LNCAP (cell line): ENCODE measurements around the gene RNF43.

Source experiments
- TF ChIP-seq, protein P1 (sequence below): fragments of 450-650 bp; IDR thresholded peaks from 2 replicates; pipeline ENCODE4 v1.5.1; 2017; ENCODE audit warnings: mild to moderate bottlenecking

The RNF43 gene

DNA sequence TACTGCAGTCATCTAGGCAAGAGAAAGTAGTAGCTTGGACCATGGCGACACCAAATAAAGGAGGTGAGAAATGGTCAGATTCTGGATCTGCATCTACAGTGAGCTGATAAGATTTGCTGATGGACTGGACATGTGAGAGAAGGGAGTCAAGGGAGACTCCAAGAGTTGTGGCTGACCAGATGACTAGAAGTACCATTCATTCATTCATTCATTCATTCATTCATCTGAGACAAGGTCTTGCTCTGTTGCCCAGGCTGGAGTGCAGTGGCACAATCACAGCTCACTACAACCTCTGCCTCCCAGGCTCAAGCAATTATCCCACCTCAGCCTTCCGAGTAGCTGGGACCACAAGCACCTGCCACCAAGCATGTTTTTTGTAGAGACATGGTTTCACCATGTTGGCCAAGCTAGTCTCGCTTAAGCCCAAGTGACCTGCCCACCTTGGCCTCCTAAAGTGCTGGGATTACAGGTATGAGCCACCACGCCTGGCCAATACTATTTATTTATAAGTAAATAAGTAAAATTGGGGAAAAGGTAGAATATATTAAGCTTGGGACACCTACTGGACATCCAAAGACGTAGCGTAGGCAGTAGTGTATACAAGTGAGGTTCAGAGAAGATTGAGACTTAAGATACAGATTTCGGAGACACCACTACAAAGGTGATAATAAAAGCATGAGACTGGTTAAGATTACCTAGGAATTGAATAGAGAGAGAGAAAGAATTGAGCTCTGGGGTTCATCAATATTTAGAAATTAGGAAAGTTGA lies 15.7 kb upstream of the RNF43 start:
- TF ChIP-seq, protein P1, sequence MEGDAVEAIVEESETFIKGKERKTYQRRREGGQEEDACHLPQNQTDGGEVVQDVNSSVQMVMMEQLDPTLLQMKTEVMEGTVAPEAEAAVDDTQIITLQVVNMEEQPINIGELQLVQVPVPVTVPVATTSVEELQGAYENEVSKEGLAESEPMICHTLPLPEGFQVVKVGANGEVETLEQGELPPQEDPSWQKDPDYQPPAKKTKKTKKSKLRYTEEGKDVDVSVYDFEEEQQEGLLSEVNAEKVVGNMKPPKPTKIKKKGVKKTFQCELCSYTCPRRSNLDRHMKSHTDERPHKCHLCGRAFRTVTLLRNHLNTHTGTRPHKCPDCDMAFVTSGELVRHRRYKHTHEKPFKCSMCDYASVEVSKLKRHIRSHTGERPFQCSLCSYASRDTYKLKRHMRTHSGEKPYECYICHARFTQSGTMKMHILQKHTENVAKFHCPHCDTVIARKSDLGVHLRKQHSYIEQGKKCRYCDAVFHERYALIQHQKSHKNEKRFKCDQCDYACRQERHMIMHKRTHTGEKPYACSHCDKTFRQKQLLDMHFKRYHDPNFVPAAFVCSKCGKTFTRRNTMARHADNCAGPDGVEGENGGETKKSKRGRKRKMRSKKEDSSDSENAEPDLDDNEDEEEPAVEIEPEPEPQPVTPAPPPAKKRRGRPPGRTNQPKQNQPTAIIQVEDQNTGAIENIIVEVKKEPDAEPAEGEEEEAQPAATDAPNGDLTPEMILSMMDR, result 0 out of 2 replicates have a peak, but pooled peaks have one; percentile 17

DNA sequence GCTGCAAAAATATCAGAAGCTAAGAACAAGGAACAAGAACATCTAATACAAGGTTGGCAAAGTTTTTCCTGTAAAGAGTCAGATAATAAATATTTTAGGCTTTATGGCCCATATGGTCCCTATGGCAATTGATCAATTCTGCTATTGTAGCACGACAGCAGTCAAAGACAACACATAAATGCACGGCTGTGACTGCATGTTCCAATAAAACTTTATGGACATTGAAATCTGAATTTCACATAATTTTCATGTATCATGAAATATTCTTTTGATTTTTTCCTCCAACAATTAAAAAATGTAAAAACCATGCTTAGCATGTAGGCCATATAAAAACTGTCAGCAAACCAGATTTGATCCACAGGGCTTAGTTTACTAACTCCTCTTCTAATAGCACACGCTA lies 10.5 kb upstream of the RNF43 start:
- TF ChIP-seq, protein P1, result no peak

GRCh38 chr17:58421711-58422110 lies 4.4 kb upstream of the RNF43 start:
- TF ChIP-seq, protein P1, result no peak

DNA sequence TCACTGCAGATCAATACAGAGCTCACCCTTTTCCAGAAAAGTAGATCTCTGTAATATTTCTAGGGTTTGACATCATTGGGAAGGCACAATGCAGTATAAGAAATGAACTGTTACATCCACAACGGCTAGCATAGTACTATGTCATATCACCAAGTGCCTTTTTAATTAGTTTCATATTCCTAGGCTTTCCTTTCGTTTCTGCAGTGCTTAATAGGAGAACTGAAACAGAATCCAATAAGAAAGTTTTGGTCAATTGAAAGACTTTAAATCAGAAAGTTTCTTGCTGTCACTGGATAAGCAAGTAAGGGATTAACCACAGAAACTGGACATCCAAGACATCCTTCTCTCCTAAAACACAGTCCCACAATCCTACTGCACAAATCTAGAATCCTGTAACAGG lies 3.5 kb upstream of the RNF43 start:
- TF ChIP-seq, protein P1, result no peak

- TF ChIP-seq, protein P1, result no peak
Measured at GRCh38 chr17:58416937-58417299, 416 bp downstream of the RNF43 start.

DNA sequence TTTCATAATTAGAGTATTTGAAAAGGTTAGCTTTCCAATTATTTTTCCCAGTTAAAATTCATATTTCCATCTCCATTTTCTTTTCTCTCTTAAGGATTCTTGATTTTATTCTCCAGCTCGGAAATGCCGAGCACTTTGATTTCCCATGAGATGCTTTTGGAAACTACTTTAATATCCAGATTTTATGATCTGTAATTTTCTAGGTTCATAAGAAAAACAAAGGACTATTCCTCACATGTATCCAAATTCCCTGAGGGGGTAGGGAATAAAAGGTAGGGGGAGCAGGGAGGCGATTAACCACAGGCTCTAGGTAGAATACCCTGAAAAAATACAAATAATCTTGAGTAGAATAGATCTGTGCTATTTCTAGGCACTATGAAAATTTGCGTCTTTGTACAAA lies 938 bp downstream of the RNF43 start:
- TF ChIP-seq, protein P1, result no peak

- TF ChIP-seq, protein P1, result no peak
Measured at GRCh38 chr17:58415371-58416055, 1.8 kb downstream of the RNF43 start.
